Panc1 (cell line): Measurements from ENCODE around the gene FAM241B. TPM values are rescaled to one million over a fixed set of nuclear protein-coding genes. Genes with fewer than 3 reads are reported as not detected.

Experiments used
- ATAC-seq: fragments of 200-7000 bp; cut with Tn5 transposase; 2 replicates; pipeline ENCODE4 v1.9.1; 2020; ENCODE audit warnings: mild to moderate bottlenecking, moderate library complexity
- BruUV-seq: library from RNA; stranded (reverse); fragments of 400-500 nt; replicated peaks from 2 replicates; lab custom pipeline; 2021; lab: Mats Ljungman, UMichigan
- CTCF ChIA-PET: fragments of 300-600 bp; sonication (Branson Sonifier 250); formaldehyde crosslinking; loops from one replicate; lab custom pipeline; 2022; ENCODE audit warnings: antibody characterized with exemption; lab: Charles Lee
- POLR2A ChIA-PET: fragments of 300-600 bp; sonication (Branson Sonifier 250); formaldehyde crosslinking; loops from one replicate; lab custom pipeline; 2022; ENCODE audit warnings: antibody characterized with exemption; lab: Charles Lee
- DNase-seq: peaks from one replicate; pipeline ENCODE4 v3.0.0-alpha.2; 2010; ENCODE audit warnings: low read depth, low spot score
- H3K27ac ChIP-seq: 2 replicates; pipeline ENCODE4 v1.5.1; 2011; ENCODE audit warnings: mild to moderate bottlenecking, low read length, inconsistent platforms
- H3K27me3 ChIP-seq: fragments of 200-500 bp; sonication (Bioruptor generic); 2 replicates; pipeline ENCODE4 v1.6.0; 2014; ENCODE audit warnings: low read length, inconsistent platforms; ENCODE audit not compliant: control insufficient read depth, insufficient read depth
- H3K36me3 ChIP-seq: fragments of 200-500 bp; sonication (Bioruptor generic); 2 replicates; pipeline ENCODE4 v1.5.1; 2014; ENCODE audit warnings: inconsistent platforms, mild to moderate bottlenecking, low read length, moderate library complexity; ENCODE audit not compliant: control insufficient read depth, insufficient read depth
- H3K4me1 ChIP-seq: 2 replicates; pipeline ENCODE4 v1.5.1; 2011; ENCODE audit warnings: inconsistent platforms, mild to moderate bottlenecking, low read length, moderate library complexity; ENCODE audit not compliant: control insufficient read depth, insufficient read depth
- H3K4me3 ChIP-seq, 2 experiments: 2 replicates each; pipeline ENCODE4 v1.5.1; 2011 to 2012; ENCODE audit warnings: low read depth in 2 of 2, low read length in 2 of 2, mild to moderate bottlenecking in 2 of 2, inconsistent platforms in 1 of 2, moderate library complexity in 1 of 2
- H3K9me3 ChIP-seq: fragments of 200-500 bp; sonication (Bioruptor generic); 2 replicates; pipeline ENCODE4 v1.5.1; 2014; ENCODE audit warnings: low read depth, mild to moderate bottlenecking, inconsistent platforms, low read length, moderate library complexity; ENCODE audit not compliant: control insufficient read depth, insufficient read depth
- POLR2AphosphoS5 ChIP-seq: IDR thresholded peaks from 2 replicates; pipeline ENCODE4 v1.6.1; 2012; ENCODE audit warnings: mild to moderate bottlenecking, low read depth, low read length, moderate library complexity
- SIN3A ChIP-seq: IDR thresholded peaks from 2 replicates; pipeline ENCODE4 v1.6.1; 2012; ENCODE audit warnings: low read depth, mild to moderate bottlenecking, low read length, moderate library complexity, borderline replicate concordance; ENCODE audit not compliant: insufficient read depth
- TCF7L2 ChIP-seq: IDR thresholded peaks from 2 replicates; pipeline ENCODE4 v1.6.1; 2011; ENCODE audit warnings: mild to moderate bottlenecking, low read depth, low read length, inconsistent platforms
- in situ Hi-C: cut with HindIII; loops from 2 replicates; pipeline ENCODE4 v1.10.0; 2016; ENCODE audit warnings: low sequenced_read_pairs, low pct_unique_long_range_greater_than_20kb
- intact Hi-C: fragments of 100-400 bp; cut with micrococcal nuclease; formaldehyde crosslinking; loops from one replicate; pipeline ENCODE4 v1.10.0; 2022; ENCODE audit not compliant: unreplicated experiment
- total RNA-seq: library from RNA; stranded (reverse); gene quantifications from one replicate; pipeline ENCODE4 v1.2.1, GENCODE V29; 2021; ENCODE audit not compliant: unreplicated experiment
- TF ChIP-seq, protein P1 (sequence below), 2 experiments: IDR thresholded peaks; 2 replicates each; pipeline ENCODE4 v1.6.1; 2011 to 2012; ENCODE audit warnings: low read depth in 2 of 2, control low read depth in 1 of 2, low read length in 1 of 2, mild to moderate bottlenecking in 1 of 2, moderate library complexity in 1 of 2; ENCODE audit not compliant: insufficient read depth in 1 of 2
- TF ChIP-seq, protein P2 (sequence below): fragments of 450-650 bp; IDR thresholded peaks from 2 replicates; pipeline ENCODE4 v1.5.1; 2017; ENCODE audit warnings: mild to moderate bottlenecking

FAM241B gene
- total RNA-seq, 1 experiment from 2014 or later: 29.1 TPM

GRCh38 chr10:69609077-69609476 is 21.0 kb upstream of the FAM241B start:
- ChIA-PET POLR2A (no interaction called here), CTCF (no interaction called here)
- H3K36me3 ChIP-seq: no peaks in the 10 kb centered on the region
- TF ChIP-seq POLR2AphosphoS5: no peak
- no peak overlapping the region for H3K27ac ChIP-seq
- intact Hi-C loops (no loop called here), in situ Hi-C loops (no loop called here)
- BruUV-seq: no TSS peak
- DNase-seq (no peak), ATAC-seq (no peak)
- H3K9me3 ChIP-seq: peaks cover 4% of the 10 kb centered on the region; the same call in 1 of the 2 replicates
- H3K27me3 ChIP-seq: peaks cover 15% of the 10 kb centered on the region
- no peaks in the 10 kb centered on the region for H3K4me1 ChIP-seq
- no peak overlapping the region for H3K4me3 ChIP-seq

GRCh38 chr10:69612760-69613159 is 17.3 kb upstream of the FAM241B start:
- peaks cover 4% of the 10 kb centered on the region; the same call in 1 of the 2 replicates for H3K9me3 ChIP-seq
- BruUV-seq: no TSS peak
- intact Hi-C loops: no loop called here
- ChIA-PET POLR2A (no interaction called here), CTCF (interaction anchor here (1.6 kb wide), 1 partner anchor 187 kb away, joined by 3 read pairs; no protein-coding TSS in a partner anchor)
- DNase-seq (no peak), ATAC-seq (no peak)
- no peak overlapping the region for H3K4me3 ChIP-seq
- in situ Hi-C loops: no loop called here
- H3K4me1 ChIP-seq: no peaks in the 10 kb centered on the region
- peaks cover 6% of the 10 kb centered on the region for H3K27me3 ChIP-seq
- no peaks in the 10 kb centered on the region for H3K36me3 ChIP-seq
- no peak overlapping the region for H3K27ac ChIP-seq
- TF ChIP-seq SIN3A (no peak), POLR2AphosphoS5 (no peak), TCF7L2 (no peak)
- TF ChIP-seq, protein P1, sequence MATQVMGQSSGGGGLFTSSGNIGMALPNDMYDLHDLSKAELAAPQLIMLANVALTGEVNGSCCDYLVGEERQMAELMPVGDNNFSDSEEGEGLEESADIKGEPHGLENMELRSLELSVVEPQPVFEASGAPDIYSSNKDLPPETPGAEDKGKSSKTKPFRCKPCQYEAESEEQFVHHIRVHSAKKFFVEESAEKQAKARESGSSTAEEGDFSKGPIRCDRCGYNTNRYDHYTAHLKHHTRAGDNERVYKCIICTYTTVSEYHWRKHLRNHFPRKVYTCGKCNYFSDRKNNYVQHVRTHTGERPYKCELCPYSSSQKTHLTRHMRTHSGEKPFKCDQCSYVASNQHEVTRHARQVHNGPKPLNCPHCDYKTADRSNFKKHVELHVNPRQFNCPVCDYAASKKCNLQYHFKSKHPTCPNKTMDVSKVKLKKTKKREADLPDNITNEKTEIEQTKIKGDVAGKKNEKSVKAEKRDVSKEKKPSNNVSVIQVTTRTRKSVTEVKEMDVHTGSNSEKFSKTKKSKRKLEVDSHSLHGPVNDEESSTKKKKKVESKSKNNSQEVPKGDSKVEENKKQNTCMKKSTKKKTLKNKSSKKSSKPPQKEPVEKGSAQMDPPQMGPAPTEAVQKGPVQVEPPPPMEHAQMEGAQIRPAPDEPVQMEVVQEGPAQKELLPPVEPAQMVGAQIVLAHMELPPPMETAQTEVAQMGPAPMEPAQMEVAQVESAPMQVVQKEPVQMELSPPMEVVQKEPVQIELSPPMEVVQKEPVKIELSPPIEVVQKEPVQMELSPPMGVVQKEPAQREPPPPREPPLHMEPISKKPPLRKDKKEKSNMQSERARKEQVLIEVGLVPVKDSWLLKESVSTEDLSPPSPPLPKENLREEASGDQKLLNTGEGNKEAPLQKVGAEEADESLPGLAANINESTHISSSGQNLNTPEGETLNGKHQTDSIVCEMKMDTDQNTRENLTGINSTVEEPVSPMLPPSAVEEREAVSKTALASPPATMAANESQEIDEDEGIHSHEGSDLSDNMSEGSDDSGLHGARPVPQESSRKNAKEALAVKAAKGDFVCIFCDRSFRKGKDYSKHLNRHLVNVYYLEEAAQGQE (IDR thresholded peaks at IDR 0.05; ENCODE audit: insufficient read depth in 1 of 2, low read depth in 2 of 2, low read length in 1 of 2): no peak
- TF ChIP-seq, protein P2, sequence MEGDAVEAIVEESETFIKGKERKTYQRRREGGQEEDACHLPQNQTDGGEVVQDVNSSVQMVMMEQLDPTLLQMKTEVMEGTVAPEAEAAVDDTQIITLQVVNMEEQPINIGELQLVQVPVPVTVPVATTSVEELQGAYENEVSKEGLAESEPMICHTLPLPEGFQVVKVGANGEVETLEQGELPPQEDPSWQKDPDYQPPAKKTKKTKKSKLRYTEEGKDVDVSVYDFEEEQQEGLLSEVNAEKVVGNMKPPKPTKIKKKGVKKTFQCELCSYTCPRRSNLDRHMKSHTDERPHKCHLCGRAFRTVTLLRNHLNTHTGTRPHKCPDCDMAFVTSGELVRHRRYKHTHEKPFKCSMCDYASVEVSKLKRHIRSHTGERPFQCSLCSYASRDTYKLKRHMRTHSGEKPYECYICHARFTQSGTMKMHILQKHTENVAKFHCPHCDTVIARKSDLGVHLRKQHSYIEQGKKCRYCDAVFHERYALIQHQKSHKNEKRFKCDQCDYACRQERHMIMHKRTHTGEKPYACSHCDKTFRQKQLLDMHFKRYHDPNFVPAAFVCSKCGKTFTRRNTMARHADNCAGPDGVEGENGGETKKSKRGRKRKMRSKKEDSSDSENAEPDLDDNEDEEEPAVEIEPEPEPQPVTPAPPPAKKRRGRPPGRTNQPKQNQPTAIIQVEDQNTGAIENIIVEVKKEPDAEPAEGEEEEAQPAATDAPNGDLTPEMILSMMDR: no peak

GRCh38 chr10:69614130-69614529 is 15.9 kb upstream of the FAM241B start:
- no TSS peak for BruUV-seq
- POLR2A ChIA-PET: no interaction called here
- Histone ChIP-seq H3K4me3 (no peak overlapping the region), H3K4me1 (no peaks in the 10 kb centered on the region), H3K36me3 (no peaks in the 10 kb centered on the region), H3K9me3 (no peaks in the 10 kb centered on the region; the same call in 1 of the 2 replicates), H3K27ac (no peak overlapping the region), H3K27me3 (peaks cover 6% of the 10 kb centered on the region)
- CTCF ChIA-PET: interaction anchor here (0.6 to 1.6 kb wide), 2 partner anchors 184 to 185 kb away, joined by 3 read pairs; no protein-coding TSS in a partner anchor
- ATAC-seq: no peak
- intact Hi-C loops: no loop called here
- TF ChIP-seq SIN3A: no peak
- TF ChIP-seq, protein P2: no peak
- TF ChIP-seq TCF7L2: no peak
- TF ChIP-seq, protein P1 (IDR thresholded peaks at IDR 0.05; ENCODE audit: insufficient read depth in 1 of 2, low read depth in 2 of 2, low read length in 1 of 2): no peak
- TF ChIP-seq POLR2AphosphoS5: no peak
- in situ Hi-C loops: no loop called here
- DNase-seq: no peak
